ENCODE results near the gene TMEM183A. TPM values are rescaled to one million over a fixed set of nuclear protein-coding genes. Genes with fewer than 3 reads are reported as not detected.
A peak's percentile ranks its signal among the peaks of the same experiment; 100 is the strongest.

TMEM183A gene
- total RNA-seq, 1 experiment from 2014 or later = 99.6 TPM

DNA sequence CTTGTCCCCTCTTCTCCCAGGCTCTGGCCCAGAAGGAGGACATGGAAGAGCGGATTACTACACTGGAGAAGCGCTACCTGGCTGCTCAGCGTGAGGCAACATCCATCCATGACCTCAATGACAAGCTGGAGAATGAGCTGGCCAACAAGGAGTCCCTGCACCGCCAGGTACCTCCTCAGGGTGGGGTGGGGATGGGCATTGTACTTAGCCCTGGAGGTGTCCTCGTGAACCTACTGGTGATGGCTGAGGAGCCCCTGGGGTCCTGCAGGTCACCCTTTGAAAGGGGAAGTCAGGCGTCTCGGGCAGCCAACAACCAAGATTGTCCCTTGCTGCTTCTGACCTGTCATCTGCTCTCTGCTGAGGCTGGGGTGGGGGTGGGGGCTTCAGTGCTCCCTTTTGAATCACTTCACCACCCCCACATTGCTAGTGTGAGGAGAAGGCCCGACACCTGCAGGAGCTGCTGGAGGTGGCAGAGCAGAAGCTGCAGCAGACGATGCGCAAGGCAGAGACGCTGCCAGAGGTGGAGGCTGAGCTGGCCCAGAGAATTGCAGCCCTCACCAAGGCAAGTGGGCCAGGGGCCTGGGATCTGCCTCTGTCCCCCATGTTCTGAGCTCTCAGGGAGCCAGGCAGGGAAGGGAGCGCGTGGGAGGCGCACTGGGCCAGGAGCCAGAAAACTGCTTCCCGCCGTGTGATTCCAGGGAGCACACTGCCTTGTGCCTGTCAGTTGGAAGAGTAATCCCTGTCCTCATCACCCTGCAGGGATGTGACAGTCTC is 38.8 kb downstream of the TMEM183A start:
- DNase-seq (ENCODE audit: low read depth) = no peak

DNA sequence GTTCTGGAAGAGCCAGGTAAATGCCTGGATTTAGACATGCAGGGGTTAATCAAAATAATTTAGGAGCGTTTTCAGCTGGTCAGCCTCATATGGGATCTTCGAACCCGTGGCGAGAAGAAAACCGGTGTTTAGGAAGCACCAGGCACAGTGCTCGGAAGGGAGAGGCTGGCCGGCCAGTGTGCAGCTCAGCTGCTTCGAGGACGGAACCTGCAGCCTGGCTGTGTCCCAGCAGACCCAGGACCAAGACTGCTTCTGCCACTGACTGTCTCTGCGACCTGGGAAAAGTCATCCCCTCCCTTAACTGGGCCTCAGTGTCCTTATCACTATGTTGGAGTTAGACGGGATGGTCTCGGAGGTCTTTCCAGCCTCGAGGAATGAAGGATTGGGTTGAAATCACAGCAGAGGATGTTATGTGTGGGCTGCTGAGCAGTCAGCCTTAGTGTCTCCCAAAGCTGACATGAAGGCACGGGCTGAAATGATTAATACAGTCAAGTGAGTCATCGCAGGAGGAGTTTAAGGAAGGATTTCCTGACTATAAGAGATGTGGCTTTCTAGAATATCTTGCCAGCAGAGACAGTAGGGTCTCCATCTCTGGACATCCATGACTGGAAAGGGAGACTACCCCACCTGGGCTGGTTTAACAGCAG is 39.9 kb downstream of the TMEM183A start:
- peak; percentile 83 for DNase-seq (ENCODE audit: low read depth)

DNA sequence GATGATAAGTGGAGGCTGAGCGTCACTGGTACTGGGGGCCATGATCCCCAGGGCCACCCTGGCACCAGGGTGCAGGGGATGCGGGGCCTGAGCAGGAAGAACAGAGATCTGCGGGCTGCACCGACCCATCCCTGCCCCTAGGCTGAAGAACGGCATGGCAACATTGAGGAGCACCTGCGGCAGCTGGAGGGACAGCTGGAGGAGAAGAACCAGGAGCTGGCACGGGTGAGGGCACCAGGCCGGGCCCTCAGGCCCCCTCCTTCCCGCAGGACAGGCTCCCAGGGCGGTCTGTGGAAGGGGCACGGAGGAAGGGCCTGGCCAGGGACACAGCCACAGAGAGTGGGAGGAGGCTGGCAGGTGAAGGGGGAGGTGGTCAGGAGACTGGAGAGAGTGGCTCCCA is 40.9 kb downstream of the TMEM183A start:
- no peak for DNase-seq (ENCODE audit: low read depth)

DNA sequence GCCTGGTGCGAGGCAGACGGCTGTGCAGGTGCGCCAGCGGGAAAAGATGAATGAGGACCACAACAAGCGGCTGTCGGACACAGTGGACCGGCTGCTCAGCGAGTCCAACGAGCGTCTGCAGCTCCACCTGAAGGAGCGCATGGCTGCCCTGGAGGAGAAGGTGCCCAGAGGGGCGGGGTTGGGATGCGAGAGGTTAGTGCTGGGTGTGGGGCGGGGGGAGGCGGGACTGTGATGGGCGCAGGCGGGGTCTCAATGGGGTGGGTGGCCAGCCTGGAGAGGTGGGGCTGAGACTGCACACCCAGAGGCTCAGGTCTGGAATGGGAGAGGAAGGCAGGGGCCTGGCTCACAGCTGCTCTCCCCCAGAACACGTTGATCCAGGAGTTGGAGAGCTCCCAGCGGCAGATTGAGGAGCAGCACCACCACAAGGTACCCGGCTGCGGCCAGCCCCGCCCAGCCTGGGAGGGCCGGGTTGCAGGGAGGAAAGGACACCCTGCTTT is 41.4 kb downstream of the TMEM183A start:
- no peak for DNase-seq (ENCODE audit: low read depth)

DNA sequence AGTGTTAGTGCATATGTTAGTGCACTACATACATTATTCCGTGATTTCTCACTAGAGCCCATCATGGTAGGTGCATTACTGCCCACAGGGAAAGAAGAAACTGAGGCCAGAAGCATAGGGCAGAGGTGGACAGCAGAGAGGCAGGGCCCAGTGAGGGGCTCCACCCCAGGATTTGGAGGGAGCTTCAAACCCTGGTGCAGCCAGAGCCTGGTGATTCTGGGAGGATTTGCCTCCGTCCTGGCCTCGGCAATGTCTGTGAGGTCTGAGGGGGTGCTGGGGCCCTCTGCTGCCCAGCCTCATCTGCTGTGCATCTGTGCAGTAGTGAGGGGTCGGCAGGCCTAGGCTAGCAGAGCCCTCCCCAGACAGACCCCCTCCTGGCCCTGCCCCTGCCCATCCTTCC is 41.9 kb downstream of the TMEM183A start:
- DNase-seq (ENCODE audit: low read depth) = no peak

DNA sequence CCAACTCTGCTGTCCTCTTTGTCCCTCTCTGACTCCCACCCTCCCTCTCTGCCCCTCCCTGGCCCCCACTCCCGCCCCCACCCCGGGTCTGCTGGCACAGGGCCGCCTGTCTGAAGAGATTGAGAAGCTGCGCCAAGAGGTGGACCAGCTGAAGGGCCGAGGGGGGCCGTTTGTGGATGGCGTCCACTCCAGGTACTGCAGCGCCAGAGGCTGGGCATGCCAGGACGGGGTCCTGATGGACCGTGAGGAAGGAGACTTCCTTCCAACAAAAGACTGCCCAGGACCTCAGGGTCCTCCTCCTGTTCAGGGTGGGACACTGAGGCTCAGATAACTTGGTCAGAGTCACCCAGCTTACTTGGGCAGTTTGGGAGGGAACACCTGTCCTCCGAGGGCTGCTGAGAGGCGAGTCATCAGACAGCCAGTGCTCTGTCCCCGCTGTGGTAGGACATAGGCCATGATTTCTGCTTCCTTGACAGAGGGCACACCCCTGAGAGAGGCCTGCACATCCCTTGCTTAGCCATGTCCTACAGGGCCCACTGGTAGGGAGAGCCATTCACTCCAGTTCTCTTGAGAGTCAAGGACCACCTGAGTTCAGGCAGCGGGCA is 42.5 kb downstream of the TMEM183A start:
- no peak for DNase-seq (ENCODE audit: low read depth)

DNA sequence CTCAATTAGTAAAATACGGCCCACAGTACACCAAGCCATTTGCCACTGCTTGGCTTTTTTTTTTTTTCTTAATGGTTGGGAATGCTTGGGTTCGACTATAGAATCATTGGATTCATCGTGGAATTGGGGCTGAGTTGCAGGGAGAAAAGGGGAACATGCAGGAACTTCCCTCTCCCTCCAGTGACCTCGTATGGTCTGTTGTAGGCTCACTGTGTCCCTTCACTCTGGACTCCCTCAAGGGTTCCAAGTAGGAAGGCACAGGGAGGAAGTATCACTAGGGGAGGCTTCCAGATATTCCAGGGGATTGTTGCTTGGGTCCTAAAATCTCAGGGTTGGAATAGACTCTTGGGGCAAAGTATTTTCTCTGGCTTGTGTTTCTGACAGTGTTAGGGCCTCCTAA is 43.7 kb downstream of the TMEM183A start:
- DNase-seq (ENCODE audit: low read depth) = no peak

DNA sequence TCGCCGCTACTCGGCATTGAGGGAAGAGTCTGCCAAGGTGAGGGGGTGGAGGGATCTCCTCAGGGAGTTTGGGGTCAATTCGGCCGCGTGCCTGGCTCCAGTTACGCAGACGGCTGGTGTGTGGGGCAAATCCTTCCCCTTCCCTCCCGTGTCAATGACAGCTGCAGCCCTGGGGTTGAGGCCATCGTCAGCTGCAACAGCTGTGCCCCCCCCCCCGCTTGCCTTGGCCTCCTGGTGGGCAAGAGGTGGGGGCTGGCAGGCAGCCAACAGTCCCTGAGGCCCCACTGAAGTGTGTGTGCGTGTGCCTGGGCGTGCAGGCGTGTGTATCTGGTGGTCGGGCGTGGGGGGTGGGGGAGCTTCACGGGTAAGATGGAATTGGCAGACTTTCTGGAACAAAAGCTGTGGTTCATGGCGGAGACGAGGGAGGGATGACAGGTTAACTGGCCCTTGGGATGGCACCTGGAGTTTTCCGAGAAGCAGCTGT is 44.7 kb downstream of the TMEM183A start:
- DNase-seq (ENCODE audit: low read depth) = no peak

DNA sequence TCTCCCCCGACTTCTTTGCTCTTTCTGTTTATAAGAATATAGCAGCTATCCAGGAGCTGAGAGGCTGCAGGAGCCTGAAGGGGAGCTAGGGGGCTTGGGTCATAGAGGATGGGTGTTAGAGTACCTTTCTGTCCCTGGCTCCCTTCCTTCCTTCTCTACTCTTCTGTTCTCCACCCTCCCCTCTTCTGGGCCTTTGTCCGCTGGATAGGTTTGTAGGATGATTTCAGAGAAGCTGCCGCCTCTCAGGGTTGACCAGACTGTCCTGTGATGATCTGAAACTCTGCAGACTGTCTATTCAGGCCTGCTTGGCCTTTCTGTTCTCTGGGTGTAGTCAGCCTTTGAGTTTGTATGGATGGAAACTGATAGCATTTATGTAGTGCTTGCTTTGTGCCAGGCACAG is 45.4 kb downstream of the TMEM183A start:
- no peak for DNase-seq (ENCODE audit: low read depth)

DNA sequence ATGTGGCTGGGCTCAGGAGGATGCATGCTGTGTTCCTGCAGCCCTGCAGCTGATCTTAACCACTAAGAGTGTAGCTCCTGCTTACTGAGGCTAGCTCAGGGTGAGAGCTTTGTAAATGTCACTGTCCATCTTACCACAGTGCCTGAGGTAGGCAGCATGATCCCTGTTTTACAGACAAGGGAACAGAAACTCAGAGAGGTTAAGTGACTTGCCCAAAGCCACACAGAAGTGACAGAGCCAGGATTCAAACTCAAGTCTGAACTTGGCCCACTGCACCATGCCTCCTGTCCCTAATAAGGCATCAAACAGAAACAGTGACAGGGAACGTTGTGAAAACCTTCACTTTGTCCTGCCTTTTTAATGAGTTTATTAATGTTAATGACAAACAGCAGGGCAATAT is 47.0 kb downstream of the TMEM183A start:
- no peak for DNase-seq (ENCODE audit: low read depth)

DNA sequence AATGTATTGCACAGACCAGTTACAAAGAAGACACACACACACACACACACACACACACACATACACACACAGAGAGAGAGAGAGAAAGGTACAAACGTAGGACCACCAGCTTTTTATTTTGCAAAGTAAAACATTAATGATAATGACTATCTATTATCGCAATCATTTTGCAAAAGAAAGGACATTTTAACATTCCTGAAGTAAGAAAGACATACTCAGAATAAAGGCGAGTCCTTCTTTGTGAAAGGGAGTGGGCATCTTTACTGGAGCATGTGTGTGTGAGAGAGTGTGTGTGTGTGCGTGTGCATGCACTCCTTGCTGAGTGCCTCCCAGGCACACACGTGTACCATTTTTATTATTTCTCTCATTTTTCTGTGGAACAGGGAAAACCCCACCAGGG is 47.5 kb downstream of the TMEM183A start:
- DNase-seq (ENCODE audit: low read depth) = no peak

DNA sequence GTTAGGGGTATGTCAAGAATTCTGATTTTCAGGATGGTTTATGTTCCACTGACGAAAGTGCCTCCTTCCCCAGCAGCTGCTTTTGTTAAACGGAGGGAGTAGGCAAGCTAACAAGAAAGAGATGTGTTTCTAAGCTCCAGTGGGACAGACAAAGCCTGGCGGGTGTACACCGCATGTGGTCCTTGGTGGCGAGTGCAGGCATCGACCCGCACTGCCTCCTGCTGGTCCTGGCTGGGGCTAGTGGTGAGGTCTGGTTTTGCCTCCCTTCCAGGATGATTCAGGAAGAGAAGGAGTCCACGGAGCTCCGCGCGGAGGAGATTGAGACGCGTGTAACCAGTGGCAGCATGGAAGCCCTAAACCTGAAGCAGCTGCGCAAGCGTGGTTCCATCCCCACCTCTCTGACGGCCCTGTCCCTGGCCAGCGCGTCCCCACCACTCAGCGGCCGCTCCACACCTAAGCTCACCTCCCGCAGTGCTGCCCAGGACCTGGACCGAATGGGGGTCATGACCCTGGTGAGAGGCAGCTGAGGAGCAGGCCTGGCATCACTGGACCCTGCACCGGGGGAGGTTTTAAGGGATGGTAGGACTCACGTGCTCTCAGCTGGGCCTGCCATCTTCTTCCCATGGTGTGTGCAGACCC is 48.1 kb downstream of the TMEM183A start:
- DNase-seq (ENCODE audit: low read depth) = no peak

DNA sequence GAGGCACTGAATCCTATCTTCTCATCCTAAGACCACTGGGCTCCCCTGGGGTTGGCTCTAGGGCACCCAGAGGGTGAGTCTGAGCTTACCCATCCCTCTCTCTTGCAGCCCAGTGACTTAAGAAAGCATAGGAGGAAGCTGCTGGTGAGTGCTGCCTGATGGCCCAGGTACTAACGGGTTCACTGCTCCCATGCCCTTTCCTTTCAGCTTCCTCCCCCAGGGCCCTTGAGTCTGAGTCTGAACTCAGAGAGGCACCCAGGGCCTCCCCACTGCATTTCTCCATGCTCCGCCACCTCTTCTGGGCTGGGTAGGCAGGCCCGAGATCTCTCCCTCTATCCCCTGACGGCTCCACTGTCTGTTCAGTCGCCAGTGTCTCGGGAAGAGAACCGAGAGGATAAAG is 48.8 kb downstream of the TMEM183A start:
- no peak for DNase-seq (ENCODE audit: low read depth)

DNA sequence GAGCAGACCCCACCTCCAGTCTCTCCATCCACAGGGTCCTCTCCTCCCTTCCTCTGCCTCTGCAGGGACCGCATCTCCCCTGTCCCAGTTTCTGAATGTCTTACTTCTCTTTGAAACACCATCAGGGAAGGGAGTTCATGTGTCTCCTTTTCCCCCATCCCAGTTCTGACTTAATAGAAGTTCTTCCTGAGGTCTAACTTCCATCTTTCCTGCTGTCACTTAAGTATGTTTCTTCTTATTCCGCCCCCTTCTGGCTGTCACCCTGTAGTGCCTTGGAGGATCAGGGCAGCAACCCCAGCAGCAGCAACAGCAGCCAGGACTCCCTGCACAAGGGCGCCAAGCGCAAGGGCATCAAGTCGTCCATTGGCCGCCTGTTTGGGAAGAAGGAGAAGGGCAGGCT is 49.3 kb downstream of the TMEM183A start:
- DNase-seq (ENCODE audit: low read depth) = no peak

DNA sequence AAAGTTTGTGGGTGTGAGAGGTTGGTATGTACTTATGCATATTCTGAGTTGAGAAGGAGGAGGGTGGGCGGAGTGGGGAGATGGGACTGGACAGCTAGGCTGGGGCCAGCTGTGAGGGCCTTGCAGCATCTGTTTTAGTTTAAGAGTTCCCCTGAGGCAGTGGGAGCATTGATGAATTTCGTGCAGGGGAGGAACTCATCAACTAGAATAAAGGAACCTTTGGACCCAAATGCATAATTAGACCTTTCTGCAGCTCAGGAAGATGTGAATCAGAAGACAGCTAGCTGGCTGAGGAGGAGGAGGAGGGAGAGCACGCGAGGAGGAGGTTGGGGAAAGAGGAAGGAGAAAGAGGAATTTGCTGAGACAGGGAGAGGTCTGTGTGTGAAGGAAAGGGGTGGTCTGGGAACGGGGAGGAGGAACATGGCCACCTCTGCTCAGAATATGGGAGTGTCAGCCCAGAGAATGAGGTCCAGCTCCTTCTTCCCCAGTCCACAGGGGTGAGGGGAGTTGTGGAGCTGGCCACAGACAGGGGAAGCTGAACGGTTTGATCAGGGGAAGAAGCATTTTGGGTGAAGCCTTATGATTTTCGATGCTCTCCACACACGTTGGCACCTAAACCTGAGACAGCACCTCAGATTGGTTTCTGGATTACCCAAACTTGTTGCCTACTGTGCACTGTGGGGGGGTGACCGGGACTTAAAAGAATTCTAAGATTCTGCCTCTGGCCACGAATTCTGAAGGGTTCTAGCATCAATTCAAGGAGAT is 50.9 kb downstream of the TMEM183A start:
- DNase-seq (ENCODE audit: low read depth) = no peak

DNA sequence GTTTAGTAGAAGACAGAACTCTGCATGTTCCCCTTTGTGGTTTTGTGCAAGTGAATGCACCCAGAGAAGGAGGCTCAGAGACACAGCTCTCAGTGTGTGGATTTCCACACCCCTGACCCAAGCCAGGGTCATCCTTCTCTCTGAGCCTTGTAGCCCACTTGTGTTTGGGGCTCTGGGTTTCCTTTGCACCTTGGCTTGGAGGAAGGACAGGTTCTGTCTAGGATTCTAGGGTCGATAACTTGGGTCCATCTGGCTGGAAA is 51.4 kb downstream of the TMEM183A start:
- no peak for DNase-seq (ENCODE audit: low read depth)

DNA sequence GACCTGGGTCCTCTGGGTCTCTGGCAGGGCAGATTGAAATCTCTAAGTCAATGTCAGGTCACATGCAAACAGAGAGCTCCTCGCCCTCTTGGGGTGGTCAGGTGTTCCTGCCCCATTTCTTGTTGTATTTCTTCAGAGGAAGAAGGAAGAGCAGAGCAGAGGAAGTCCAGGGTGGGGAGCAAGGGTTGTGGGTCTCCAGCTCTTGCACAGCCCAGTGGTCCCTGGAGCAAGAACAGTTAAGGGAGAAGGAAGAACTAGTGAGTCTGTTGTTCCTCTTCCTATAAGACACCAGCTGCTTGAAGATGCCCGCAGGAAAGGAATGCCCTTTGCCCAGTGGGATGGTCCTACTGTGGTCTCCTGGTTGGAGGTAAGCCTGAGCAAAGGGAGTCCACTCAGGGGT is 52.3 kb downstream of the TMEM183A start:
- DNase-seq (ENCODE audit: low read depth) = no peak

DNA sequence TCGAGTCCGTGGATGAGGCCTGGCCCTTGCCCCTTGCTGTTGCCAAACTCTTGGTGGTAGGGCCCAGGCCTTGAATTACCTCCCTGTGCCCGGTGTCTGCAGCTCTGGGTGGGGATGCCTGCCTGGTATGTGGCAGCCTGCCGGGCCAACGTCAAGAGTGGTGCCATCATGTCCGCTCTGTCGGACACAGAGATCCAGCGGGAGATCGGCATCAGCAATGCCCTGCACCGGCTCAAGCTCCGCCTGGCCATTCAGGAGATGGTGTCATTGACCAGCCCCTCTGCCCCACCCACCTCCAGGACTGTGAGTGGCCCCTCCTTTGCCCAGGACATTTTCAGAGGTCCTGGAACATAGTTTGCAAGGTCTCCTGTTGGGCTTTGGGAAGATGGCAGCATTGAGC is 52.9 kb downstream of the TMEM183A start:
- no peak for DNase-seq (ENCODE audit: low read depth)

DNA sequence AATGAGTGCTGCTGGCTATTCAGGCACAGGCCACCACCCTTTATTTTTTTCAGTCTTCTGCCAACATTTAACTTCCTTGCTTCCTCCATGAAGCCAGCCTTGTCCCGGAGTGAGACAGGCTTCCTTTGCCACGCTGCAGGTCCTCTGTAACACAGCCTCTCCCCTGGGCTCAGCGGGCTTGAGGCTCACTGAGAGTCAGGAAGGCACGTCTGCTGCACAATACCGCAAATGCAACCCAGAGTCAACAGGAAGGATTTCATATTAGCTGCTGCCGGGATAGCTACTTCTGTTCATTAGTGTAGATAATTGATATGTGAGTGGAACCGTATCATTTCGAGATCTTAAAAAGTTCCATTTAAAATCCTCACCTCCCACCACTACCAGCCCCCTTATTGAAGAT is 56.1 kb downstream of the TMEM183A start:
- DNase-seq (ENCODE audit: low read depth) = no peak

DNA sequence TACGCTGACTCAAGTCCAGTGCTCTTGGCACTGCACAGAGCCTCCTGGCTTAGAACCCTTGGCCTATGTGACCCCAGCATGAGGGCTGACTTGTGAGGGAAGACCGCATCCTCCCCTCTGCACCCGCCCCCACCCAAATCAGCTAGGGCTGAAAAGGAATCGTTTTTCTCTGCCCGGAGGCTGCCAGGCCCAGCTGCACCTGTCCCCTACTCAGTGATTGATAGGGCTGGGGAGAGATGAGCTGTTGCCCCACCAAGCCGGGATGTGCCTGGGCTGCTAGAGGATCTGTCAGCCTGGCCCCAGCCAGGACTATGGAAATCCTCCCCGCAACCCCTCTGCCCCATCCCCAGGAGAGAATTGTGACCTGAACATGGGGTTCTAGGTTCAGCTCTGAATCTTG is 58.0 kb downstream of the TMEM183A start:
- no peak for DNase-seq (ENCODE audit: low read depth)

DNA sequence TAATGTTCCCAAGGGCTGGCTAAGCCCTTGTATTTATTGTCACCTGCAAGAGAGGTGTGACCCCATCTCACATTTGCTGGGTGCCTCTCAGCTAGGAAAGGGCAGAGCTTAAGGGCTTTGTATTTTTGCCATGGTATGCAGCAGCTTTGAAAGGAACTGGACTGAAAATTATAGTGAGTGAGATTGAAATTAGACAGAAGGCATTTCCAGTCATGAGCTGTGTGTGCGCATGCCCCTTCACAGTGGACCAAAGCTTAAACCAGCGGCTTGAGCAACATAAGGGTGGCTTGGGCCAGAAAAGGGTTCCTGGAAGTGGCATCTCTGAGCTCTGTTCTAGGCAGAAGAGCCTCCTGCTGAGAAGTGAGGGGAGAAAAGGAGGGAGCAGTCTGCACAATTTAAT is 58.8 kb downstream of the TMEM183A start:
- DNase-seq (ENCODE audit: low read depth) = no peak

DNA sequence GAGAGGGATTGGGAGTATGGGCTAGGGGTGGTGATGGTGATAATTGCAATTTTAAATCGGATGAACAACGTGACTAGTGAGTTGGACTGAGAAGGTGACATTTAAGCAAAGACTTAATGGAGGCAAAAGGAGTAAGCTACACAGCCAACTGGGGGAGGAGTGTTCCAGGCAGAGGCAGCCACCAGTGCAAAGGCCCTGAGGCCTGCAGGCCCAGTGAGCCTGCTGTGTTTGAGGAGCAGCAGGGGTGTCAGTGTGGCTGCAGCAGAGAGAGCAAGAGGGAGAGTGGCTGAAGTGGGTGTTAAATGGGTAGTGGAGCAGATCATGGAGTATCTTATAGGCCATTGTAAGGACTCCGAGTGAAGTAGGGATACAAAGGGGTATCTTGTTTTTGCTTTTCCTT is 59.8 kb downstream of the TMEM183A start:
- no peak for DNase-seq (ENCODE audit: low read depth)

Data from M059J (cell line).